HL-60/S4 treated with retinoic acid at 250 ng/mL for 4 days and 3 days (cell line): ENCODE data around the gene CD82.

ENCODE experiments used
- in situ Hi-C: fragments of 300-500 bp; cut with MboI; formaldehyde crosslinking; loops from 2 replicates; pipeline ENCODE4 v1.7.0; 2022; ENCODE audit warnings: low sequenced_read_pairs

Gene CD82

DNA sequence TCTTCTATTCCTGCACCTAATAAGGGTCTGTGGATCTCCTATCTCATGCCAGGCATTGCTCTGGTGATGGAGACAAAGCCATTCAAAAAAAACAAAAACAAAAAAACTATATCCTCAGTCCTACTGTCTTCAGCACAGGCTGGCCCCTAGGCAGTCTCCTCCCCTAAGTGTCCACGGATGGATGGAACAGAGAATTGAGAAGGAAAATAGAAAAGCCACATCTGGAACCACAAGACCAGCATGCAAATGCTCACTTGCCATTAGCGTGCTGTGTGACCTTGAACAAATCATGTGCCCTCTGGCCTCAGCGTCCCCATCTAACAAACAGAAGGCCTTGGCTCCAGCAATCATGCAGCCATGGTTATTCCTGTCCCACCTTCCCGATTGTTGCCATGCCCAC lies 32.7 kb upstream of the CD82 start:
- in situ Hi-C loops, result loop anchor here (25.0 kb wide), 1 partner anchor 421 kb away; no protein-coding TSS in a partner anchor

DNA sequence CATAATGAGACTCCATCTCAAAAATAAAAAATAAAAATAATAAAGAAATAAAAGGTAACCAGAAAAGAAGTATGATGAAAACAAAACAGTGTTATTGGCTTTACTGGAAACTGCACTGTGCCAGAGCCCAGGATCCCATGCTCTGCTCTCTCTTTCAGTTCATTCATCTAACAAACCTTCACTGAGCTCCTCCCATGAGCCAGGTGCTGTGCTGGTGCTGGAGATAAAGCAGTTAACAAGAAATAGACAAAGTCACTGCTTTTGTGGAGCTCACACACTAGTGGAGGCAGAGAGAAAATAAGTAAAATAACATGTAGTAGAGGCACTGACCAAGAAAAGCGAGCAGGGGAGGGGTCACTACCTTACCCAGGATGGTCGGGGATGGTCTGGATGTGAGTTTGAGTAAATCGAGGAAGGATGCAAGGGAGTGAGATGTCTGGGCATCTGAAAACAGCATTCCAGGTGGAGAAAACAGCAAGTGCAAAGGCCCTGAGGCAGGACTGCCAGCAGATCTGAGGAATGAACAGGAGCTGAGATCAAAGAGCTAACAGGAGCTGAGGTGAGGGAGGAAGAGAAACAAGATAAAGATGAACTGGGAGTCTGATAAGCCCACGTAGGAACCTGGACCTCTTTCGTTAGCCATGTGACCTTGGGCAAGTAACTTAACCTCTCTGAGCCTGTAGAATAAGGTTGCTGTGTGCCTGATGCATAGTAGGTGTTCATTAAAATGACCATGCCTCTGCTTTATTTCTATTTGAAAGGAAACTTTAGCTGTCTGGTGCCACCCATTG lies 31.3 kb upstream of the CD82 start:
- in situ Hi-C loops, result loop anchor here (25.0 kb wide), 1 partner anchor 422 kb away; no protein-coding TSS in a partner anchor

DNA sequence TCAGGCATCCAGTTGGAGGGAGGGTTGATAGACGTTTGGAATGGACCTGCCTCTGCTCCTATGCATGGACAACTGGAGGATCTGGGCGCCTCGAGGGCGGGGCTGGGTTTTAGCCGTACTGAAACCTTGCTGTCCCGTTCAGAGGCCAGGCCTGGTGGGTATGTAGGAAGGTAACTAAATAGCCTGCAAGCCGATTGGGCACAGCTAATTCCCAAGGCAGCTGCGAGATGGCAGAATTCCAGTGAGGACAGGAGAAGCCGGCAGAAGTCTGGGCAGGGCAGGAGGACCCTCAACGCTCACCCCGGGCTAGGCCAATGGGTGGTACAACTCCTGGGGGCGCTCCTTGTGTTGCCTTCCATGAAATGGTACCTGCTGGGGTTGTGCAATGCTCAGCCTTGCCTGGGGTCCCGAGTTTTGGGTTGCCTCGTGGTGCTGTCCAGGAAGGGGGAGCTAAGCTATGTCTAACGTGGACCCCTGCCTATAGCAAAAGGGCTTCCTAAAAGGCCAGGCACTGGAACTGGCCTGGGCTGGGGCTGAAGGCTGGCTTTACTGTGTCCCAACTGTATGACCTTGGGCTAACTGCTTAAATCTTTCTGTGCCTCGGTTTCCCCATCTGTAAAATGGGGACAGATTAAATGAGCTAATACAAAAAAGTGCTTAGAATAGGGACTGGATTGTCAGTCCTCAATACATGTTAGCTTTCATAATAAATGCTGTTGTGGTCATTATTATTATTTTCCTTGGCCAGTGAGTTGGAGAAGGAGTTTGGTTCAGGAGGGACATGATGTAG lies 30.1 kb upstream of the CD82 start:
- in situ Hi-C loops, result loop anchor here (25.0 kb wide), 1 partner anchor 423 kb away; no protein-coding TSS in a partner anchor

DNA sequence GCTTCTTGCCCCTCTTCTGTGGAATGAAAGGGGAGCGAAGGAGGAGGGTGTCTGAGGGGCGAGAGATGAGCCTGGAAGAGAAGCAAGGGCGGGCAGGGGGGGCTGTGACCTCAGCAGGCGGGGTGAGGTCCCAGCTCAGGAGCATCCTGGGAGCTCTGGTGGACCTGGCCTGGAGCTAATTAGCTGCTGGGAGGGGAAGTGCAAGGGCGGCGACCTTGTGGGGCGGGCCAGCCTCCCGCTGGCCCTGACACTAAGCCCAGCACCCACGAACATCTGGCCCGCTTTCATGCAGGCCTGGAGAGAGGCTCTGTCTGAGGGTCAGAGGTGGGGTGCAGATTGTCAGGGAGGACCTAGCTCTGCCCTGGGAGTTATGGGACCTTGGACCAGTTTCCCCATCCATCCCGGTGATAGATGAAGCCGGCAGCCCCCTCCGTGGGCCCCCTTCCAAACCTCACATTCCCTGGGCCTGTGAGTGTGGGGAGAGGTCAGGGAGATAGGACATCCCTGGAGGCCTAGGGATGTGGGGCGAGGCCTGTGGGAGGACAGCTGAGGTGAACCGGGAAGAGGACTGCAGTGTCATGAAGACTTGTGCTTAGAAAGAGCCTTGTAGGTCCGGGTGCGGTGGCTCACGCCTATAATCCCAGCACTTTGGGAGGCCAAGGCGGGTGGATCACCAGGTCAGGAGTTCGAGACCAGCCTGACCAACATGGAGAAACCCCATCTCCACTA lies 28.5 kb upstream of the CD82 start:
- in situ Hi-C loops, result loop anchor here (25.0 kb wide), 1 partner anchor 425 kb away; no protein-coding TSS in a partner anchor

DNA sequence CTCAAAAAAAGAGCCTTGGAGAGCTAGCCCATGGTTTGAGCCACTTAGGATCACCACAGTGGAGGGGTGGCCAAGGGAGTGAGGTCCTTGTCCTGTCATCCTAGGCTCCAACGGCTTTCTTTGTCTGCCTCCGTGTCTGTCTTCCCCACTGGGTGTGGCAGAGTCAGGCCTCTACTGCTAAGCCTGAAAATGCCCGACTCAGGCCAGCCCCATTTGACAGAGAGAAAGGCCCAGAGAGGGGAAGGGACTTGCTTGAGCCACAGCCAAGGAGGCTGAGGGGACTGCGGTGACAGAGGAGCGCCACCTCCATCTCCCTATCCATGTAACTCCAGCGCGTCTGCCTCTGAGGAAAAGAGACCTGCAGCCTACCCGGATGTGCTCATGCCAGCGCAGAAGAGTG lies 27.8 kb upstream of the CD82 start:
- in situ Hi-C loops, result loop anchor here (25.0 kb wide), 1 partner anchor 425 kb away; no protein-coding TSS in a partner anchor

DNA sequence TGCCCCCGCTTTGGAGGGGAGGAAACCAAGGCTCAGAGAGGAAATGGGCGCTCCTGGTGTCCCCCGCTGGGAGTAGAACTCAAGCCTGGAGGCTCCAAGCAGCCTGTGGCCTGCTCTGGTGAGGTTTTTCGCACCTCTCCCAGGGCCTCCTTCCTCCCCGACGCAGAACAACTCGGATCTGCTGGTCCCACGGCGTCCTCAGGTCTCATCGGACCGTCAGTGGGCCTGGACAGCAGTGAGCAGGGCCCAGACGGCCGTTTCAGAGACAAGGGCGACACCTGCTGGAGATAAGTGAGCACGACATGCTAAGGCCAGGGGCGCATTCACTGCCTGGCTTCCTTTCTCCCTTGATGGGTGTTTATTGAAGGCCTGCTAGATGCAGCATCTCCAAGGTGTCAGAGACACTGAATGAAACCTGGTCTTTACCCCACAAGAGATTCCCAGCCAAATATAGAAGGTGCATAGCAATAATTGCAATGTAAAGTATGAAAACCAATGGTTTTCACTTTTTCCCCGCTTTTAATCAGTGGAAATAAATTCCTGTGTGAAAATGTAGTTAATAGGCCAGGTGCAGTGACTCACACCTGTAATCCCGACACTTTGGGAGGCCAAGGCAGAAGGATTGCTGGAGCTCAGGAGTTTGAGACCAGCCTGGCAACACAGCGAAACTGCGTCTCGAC lies 26.9 kb upstream of the CD82 start:
- in situ Hi-C loops, result loop anchor here (25.0 kb wide), 1 partner anchor 426 kb away; no protein-coding TSS in a partner anchor

DNA sequence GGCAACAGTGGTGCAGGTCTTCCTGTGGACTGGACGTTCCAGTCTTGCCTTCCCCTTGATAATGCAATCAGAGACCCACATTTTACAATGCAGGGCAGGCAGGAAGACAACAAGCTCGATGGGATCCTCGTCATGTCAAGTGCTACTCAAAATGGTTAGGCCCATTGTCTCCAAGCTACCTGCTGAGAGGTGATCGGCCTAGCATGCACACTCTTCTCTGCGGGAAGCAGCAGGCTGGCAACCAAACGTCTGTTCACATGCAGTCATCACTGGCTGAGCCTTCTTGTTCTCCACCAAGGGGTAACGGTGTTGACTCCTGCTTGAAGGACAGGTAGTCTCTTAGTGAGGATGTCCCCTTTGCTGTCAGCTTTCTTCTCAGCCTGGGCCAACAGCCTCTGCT lies 25.5 kb upstream of the CD82 start:
- in situ Hi-C loops, result loop anchor here (10.0 to 25.0 kb wide), 2 partner anchors 255 to 428 kb away; no protein-coding TSS in a partner anchor

DNA sequence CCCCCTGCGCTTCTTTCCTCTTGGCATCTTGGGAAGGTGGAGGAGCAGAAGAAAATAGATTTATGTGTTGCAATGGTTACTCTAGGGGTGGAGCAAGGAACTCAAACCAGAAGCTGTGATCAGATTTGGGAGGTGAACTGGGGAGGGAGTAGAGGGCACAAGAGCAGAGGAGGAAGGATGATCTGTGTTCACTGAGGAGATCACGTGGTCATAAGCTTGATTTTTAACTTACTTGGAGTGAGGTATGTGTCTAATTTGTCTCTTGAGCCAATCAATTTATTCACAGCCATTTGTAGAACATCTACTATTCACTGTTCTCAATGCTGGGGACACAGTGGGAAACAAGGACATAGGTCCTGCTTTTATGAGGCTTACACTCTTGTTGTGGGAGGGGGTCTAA lies 24.8 kb upstream of the CD82 start:
- in situ Hi-C loops, result loop anchor here (10.0 to 25.0 kb wide), 2 partner anchors 256 to 428 kb away; no protein-coding TSS in a partner anchor

DNA sequence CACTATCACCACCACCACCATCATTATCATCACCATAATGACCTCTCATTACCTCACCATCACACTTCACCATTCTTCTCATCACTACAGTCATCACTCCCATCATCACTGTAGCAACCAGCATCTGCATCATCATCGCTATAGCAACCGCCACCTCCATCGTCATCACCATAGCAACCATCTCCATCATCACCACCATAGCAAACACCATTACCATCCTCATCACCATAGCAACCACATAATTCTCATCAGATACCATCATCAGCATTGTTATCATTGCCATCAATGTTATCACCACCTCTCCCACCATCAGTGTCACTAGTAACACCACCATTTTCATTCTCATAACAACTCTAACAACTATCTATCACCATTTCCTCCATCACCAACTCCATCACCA lies 23.1 kb upstream of the CD82 start:
- in situ Hi-C loops, result loop anchor here (10.0 to 25.0 kb wide), 2 partner anchors 258 to 430 kb away; no protein-coding TSS in a partner anchor

DNA sequence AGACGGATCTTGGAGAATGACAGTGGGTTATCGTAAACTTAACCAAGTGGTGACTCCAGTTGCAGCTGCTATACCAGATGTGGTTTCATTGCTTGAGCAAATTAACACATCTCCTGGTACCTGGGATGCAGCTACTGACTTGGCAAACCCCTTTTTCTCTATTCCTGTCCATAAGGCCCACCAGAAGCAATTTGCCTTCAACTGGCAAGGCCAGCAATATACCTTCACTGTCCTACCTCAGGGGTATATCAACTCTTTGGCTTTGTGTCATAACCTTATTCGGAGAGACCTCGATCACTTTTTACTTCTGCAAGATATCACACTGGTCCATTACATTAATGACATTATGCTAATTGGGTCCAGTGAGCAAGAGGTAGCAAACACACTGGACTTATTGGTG lies 18.5 kb upstream of the CD82 start:
- in situ Hi-C loops, result loop anchor here (10.0 to 25.0 kb wide), 2 partner anchors 262 to 435 kb away; no protein-coding TSS in a partner anchor

DNA sequence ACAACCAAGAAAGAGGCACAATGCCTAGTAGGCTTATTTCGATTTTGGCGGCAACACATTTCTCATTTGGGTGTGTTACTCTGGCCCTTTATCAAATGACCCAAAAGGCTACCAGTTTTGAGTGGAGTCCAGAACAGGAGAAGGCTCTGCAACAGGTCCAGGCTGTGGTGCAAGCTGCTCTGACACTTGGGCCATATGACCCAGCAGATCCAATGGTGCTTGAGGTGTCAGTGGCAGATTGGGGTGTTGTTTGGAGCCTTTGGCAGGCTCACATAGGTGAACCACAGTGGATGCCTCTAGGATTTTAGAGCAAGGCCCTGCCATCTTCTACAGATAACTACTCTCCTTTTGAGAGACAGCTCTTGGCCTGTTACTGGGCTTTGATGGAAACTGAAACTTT lies 17.9 kb upstream of the CD82 start:
- in situ Hi-C loops, result loop anchor here (10.0 to 25.0 kb wide), 2 partner anchors 263 to 435 kb away; no protein-coding TSS in a partner anchor

DNA sequence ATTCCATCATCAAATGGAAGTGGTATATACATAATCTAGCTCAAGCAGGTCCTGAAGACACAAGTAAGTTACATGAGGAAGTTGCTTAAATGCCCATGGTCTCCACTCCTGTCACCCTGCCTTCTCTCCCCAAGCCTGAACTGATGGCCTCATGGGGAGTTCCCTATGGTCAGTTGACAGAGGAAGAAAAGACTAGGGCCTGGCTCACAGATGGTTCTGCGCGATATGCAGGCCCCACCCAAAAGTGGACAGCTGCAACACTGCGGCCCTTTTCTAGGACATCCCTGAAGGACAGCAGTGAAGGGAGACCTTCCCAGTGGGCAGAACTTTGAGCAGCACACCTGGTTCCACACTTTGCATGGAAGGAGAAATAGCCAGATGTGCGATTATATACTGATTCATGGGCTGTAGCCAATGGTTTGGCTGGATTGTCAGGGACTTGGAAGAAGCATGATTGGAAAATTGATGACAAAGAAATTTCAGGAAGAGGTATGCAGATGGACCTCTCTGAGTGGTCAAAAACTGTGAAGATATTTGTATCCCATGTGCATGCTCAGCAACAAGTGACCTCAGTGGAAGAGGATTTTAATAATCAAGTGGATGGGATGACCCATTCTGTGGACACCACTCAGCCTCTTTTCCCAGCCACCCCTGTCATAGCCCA lies 17.3 kb upstream of the CD82 start:
- in situ Hi-C loops, result loop anchor here (10.0 to 25.0 kb wide), 2 partner anchors 263 to 436 kb away; no protein-coding TSS in a partner anchor

DNA sequence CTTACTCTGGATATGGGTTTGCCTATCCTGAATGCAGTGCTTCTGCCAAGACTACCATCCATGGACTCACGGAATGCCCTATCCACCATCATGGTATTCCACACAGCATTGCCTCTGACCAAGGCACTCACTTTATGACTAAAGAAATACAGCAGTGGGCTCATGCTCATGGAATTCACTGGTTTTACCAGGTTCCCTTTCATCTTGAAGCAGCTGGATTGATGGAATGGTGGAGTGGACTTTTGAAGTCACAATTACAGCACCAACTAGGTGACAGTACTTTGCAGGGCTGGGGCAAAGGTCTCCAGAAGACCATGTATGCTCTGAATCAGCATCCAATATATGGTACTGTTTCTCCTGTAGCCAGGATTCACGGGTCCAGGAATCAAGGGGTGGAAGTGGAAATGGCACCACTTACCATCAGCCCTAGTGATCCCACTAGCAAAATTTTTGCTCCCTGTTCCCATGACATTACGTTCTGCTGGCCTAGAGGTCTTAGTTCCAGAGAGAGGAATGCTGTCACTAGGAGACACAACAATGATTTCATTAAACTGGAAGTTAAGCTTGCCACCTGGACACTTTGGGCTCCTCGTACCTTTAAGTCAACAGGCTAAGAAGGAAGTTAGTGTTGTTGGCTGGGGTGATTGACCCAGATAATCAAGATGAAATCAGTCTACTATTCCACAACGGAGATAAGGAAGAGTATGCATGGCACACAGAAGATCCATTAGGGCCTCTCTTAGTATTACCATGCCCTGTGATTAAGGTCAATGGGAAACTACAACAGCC lies 16.3 kb upstream of the CD82 start:
- in situ Hi-C loops, result loop anchor here (10.0 to 25.0 kb wide), 2 partner anchors 264 to 437 kb away; no protein-coding TSS in a partner anchor

DNA sequence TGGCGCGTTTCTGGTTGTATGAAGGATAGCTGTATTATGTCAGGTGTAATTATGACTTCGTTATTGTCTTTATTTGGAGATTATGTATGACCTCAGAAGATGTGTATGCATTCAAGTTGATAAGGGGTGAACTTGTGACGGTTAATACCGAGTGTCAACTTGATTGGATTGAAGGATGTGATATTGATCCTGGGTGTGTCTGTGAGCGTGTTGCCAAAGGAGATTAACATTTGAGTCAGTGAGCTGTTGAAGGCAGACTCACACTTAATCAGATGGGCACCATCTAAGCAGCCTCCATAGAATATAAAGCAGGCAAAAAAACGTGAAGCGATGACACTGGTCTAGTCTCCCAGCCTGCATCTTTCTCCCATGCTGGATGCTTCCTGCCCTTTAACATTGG lies 15.3 kb upstream of the CD82 start:
- in situ Hi-C loops, result loop anchor here (25.0 kb wide), 1 partner anchor 537 kb away; no protein-coding TSS in a partner anchor

DNA sequence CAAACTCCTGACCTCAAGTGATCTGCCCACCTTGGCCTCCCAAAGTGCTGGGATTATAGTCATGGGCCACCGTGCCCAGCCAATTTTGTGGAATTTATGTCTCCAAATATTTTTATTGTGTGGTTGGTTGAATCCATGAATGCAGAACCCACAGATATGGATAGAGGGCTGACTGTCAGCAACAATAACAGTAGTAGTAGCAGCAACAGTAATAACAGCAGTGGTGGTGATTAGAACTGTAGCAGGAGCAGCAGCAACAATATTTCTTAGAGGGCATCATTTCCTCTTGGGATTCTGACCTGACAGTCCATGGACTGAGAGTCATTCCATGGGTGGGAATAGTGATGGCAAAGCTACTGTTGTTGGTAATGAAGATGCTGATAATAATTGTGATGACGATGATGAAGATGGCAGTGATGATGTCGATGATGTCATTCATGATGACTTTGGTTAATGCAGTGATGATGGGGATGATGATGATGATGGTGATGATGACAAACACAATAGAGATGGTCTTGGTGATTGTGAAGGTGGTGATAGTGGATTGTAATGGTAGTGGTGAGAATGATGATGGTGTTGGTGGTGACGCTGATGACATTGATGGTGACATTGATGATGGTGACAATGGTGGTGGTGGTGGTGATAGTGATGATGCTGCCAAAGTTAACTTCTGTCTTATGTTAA lies 13.9 kb upstream of the CD82 start:
- in situ Hi-C loops, result loop anchor here (25.0 kb wide), 1 partner anchor 536 kb away; no protein-coding TSS in a partner anchor

DNA sequence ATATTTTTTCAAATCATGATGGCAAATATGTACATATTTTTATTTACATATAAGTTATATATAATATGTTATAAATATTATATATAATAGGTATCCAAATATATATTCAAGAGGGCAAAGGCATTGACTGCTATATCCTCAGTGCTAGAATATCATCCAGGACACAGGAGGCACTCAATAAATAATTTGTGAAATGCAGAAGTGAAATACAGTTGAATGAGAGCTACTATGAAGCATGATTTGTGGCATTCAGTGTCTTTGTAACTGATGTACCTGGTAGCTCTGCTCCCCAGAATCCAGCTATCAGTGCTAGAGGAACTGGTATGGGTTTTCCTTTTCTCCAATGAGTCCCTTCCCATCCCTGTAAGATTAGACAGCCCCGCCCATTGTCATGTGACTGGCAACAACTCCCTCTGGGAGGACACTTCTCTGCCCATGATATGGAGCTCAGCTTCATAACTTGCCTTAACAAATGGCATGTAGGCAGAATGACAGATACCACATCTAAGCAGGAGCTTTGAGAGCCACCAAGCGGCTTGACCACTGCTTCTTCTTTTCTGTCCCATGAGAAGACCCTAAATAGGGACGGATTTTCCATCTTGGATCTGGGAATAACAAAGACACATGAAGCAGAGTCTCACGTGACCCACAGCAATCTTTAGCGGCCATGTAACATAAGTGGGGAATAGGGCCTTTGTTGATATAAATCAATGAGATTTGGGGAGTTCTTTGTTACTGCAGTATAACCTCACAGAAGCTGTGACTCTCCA lies 10.2 kb upstream of the CD82 start:
- in situ Hi-C loops, result loop anchor here (25.0 kb wide), 1 partner anchor 532 kb away; no protein-coding TSS in a partner anchor
